NCI-H1092 (cell line): ENCODE results near the gene CADM2.
A peak's percentile ranks its signal among the peaks of the same experiment; 100 is the strongest.

ENCODE experiments used
- DNase-seq: peaks from one replicate; lab custom pipeline; 2025; lab: John Stamatoyannopoulos, UW

Gene CADM2

GRCh38 chr3:85800676-85801075, 841.9 kb downstream of the CADM2 start:
- DNase-seq = no peak

- DNase-seq = peak; percentile 22
Observed at GRCh38 chr3:85801955-85802354, 843.2 kb downstream of the CADM2 start.

- no peak for DNase-seq
Observed at GRCh38 chr3:85808755-85809154, 850.0 kb downstream of the CADM2 start.

GRCh38 chr3:85821130-85821756, 862.5 kb downstream of the CADM2 start:
- no peak for DNase-seq

GRCh38 chr3:85835857-85836440, 877.2 kb downstream of the CADM2 start:
- peak; percentile 40 for DNase-seq

GRCh38 chr3:85837402-85837801, 878.6 kb downstream of the CADM2 start:
- DNase-seq = no peak

- peak; percentile 68 for DNase-seq
Observed at GRCh38 chr3:85838921-85839320, 880.1 kb downstream of the CADM2 start.

GRCh38 chr3:85842081-85842480, 883.3 kb downstream of the CADM2 start:
- no peak for DNase-seq

GRCh38 chr3:85846940-85847339, 888.2 kb downstream of the CADM2 start:
- peak; percentile 12 for DNase-seq

- DNase-seq = no peak
Observed at GRCh38 chr3:85851071-85851470, 892.3 kb downstream of the CADM2 start.

- DNase-seq = no peak
Observed at GRCh38 chr3:85853805-85854204, 895.0 kb downstream of the CADM2 start.

GRCh38 chr3:85862893-85863455, 904.2 kb downstream of the CADM2 start:
- DNase-seq = no peak

GRCh38 chr3:85864896-85865295, 906.1 kb downstream of the CADM2 start:
- DNase-seq = no peak

- no peak for DNase-seq
Observed at GRCh38 chr3:85867072-85867471, 908.3 kb downstream of the CADM2 start.

- DNase-seq = no peak
Observed at GRCh38 chr3:85875589-85875988, 916.8 kb downstream of the CADM2 start.

GRCh38 chr3:85877631-85878030, 918.8 kb downstream of the CADM2 start:
- no peak for DNase-seq

- DNase-seq = no peak
Observed at GRCh38 chr3:85881833-85882393, 923.1 kb downstream of the CADM2 start.

GRCh38 chr3:85890043-85890555, 931.3 kb downstream of the CADM2 start:
- no peak for DNase-seq

- DNase-seq = no peak
Observed at GRCh38 chr3:85903434-85903833, 944.6 kb downstream of the CADM2 start.

GRCh38 chr3:85912980-85913379, 954.2 kb downstream of the CADM2 start:
- DNase-seq = no peak

GRCh38 chr3:85922374-85922773, 963.6 kb downstream of the CADM2 start:
- DNase-seq = no peak

GRCh38 chr3:85930718-85931117, 971.9 kb downstream of the CADM2 start:
- no peak for DNase-seq

- DNase-seq = no peak
Observed at GRCh38 chr3:85933326-85933725, 974.5 kb downstream of the CADM2 start.
